BLaER1 (cell line): ENCODE data around the gene PHF20.
"Not testable (repeated sequence)": the region's sequence is repeated elsewhere in the genome, so short reads cannot be mapped to it uniquely, and the experiment has no call there.

Experiments used
- H3K27ac ChIP-seq: shearing (Covaris generic); formaldehyde crosslinking; 2 replicates; pipeline ENCODE4 v1.8.1; 2022
- H3K27me3 ChIP-seq: shearing (Covaris generic); formaldehyde crosslinking; 2 replicates; pipeline ENCODE4 v1.8.1; 2022
- H3K36me3 ChIP-seq: shearing (Covaris generic); formaldehyde crosslinking; 2 replicates; pipeline ENCODE4 v1.8.1; 2022
- H3K4me1 ChIP-seq: shearing (Covaris generic); formaldehyde crosslinking; 2 replicates; pipeline ENCODE4 v1.8.1; 2022
- H3K4me2 ChIP-seq: shearing (Covaris generic); formaldehyde crosslinking; 2 replicates; pipeline ENCODE4 v1.8.1; 2022
- H3K4me3 ChIP-seq: shearing (Covaris generic); formaldehyde crosslinking; 2 replicates; pipeline ENCODE4 v1.8.1; 2022
- H3K9ac ChIP-seq: shearing (Covaris generic); formaldehyde crosslinking; 2 replicates; pipeline ENCODE4 v1.8.1; 2022
- H3K9me3 ChIP-seq: shearing (Covaris generic); formaldehyde crosslinking; 2 replicates; pipeline ENCODE4 v1.8.1; 2022
- H4K20me1 ChIP-seq: shearing (Covaris generic); formaldehyde crosslinking; 2 replicates; pipeline ENCODE4 v1.8.1; 2022
- Cebpa-rat ChIP-seq: shearing (Covaris generic); IDR thresholded peaks from 2 replicates; pipeline ENCODE4 v1.8.1; 2022

The PHF20 gene

DNA sequence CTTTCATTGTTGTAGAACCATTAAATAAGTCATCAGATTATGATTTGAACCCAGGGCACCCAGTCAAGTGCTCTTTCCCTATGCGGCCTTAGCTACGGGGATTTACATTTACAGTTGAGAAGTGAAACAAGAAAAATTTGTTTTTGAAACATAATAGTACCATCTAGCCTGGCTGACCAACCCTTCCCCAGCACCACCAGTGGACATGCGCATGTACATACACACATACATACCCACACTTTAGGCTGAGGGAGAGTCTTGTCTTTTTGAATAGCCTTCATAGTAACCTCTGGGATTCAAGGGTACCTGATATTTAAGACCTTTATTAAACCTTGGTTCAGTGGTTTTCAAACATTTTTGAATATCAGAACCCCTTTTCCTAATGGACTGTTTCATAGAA, 148.7 kb downstream of the PHF20 start:
- Histone ChIP-seq H3K27me3 (no peaks in the 10 kb centered on the region), H3K4me2 (no peak overlapping the region), H3K4me3 (no peak overlapping the region), H3K27ac (no peak overlapping the region), H3K36me3 (peaks cover 94% of the 10 kb centered on the region), H4K20me1 (no peaks in the 10 kb centered on the region), H3K9ac (no peak overlapping the region), H3K9me3 (no peaks in the 10 kb centered on the region), H3K4me1 (no peaks in the 10 kb centered on the region)
- no peak for TF ChIP-seq Cebpa-rat

DNA sequence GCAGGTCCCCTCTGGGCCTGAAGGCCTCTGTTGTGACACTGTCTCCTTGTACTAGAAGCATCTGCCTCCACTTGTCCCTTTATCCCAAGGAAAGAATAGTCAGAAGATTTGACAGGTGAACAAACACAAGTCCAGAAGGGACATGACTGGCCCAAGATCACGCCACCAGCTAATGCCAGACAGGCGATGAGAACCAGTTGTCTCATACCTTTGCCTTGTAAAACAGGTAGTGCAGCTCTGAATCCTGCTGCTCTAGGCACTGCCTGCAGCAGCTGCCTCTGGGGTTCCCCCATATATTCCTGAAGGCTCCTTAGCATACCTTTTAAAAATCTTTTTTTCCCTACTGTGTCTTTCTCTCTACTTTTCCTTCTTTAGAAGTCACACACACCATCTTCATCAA, 157.5 kb downstream of the PHF20 start:
- Histone ChIP-seq H3K9ac (no peak overlapping the region), H3K27ac (no peak overlapping the region), H4K20me1 (no peaks in the 10 kb centered on the region), H3K27me3 (no peaks in the 10 kb centered on the region), H3K4me3 (no peak overlapping the region), H3K4me1 (no peaks in the 10 kb centered on the region), H3K4me2 (no peak overlapping the region), H3K9me3 (no peaks in the 10 kb centered on the region), H3K36me3 (peaks cover 91% of the 10 kb centered on the region)
- no peak for TF ChIP-seq Cebpa-rat

- Histone ChIP-seq H3K27ac (no peak overlapping the region), H3K27me3 (no peaks in the 10 kb centered on the region), H3K9me3 (no peaks in the 10 kb centered on the region), H3K4me2 (no peak overlapping the region), H4K20me1 (no peaks in the 10 kb centered on the region), H3K4me1 (no peaks in the 10 kb centered on the region), H3K4me3 (no peak overlapping the region), H3K9ac (no peak overlapping the region), H3K36me3 (peaks cover 97% of the 10 kb centered on the region)
- TF ChIP-seq Cebpa-rat = no peak
These were observed 162.2 kb downstream of the PHF20 start for GRCh38 chr20:35934050-35934449.

GRCh38 chr20:35939264-35939663, 167.4 kb downstream of the PHF20 start:
- Histone ChIP-seq H3K27ac (no peak overlapping the region), H3K9ac (no peak overlapping the region), H3K27me3 (no peaks in the 10 kb centered on the region), H3K4me1 (no peaks in the 10 kb centered on the region), H3K36me3 (peaks cover 96% of the 10 kb centered on the region), H4K20me1 (no peaks in the 10 kb centered on the region), H3K4me3 (no peak overlapping the region), H3K9me3 (no peaks in the 10 kb centered on the region), H3K4me2 (no peak overlapping the region)
- TF ChIP-seq Cebpa-rat = no peak

DNA sequence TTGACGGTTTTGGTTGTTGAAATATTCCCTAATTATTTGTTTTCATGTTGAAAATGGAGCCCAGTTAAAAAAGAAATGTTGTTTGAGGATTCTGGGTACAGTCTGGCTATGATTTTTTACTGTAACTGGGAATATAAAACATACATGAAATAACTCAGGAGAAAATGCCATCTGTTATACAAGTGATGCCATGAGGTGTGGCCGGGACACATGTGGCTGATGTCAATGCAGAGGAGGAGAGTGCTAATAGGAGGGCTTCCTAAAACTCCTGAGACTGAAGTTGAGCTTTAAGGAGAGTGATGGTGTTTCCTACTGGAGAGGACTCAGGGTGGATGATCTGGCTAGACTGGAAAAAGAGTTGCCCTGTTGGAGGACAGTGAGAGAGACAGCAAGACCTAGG, 169.8 kb downstream of the PHF20 start:
- Histone ChIP-seq H3K27me3 (no peaks in the 10 kb centered on the region), H3K4me3 (no peak overlapping the region), H3K36me3 (peaks cover 95% of the 10 kb centered on the region), H3K9me3 (no peaks in the 10 kb centered on the region), H3K4me2 (no peak overlapping the region), H4K20me1 (no peaks in the 10 kb centered on the region), H3K4me1 (no peaks in the 10 kb centered on the region), H3K27ac (no peak overlapping the region), H3K9ac (no peak overlapping the region)
- TF ChIP-seq Cebpa-rat = no peak

DNA sequence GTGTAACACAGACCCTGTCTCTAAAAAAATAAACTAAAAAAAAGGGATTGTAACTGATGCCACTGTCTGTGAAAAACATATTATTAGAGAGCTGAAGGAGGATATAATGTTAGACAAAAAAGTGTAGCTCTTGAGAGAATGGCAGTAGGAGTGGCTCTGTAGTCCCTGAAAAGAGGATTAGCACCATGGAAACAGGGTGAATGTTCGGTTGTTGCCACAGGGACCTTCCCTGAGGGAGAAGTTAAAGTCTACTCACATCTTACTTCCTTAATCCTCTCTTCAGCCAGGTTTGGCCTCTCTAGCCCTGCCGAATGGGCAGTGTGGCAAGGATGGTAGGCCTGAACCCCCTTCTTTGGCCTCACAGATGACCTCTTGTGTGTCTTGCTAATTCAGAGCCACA, 170.4 kb downstream of the PHF20 start:
- no peaks in the 10 kb centered on the region for H4K20me1 ChIP-seq
- H3K4me1 ChIP-seq = no peaks in the 10 kb centered on the region
- no peaks in the 10 kb centered on the region for H3K27me3 ChIP-seq
- H3K9me3 ChIP-seq = no peaks in the 10 kb centered on the region
- H3K4me2 ChIP-seq = no peak overlapping the region
- no peak overlapping the region for H3K9ac ChIP-seq
- H3K36me3 ChIP-seq = peaks cover 95% of the 10 kb centered on the region
- no peak overlapping the region for H3K4me3 ChIP-seq
- H3K27ac ChIP-seq = no peak overlapping the region
- TF ChIP-seq Cebpa-rat = no peak

GRCh38 chr20:35947489-35947888, 175.7 kb downstream of the PHF20 start:
- no peak for TF ChIP-seq Cebpa-rat
- Histone ChIP-seq H4K20me1 (peaks cover 22% of the 10 kb centered on the region), H3K27ac (no peak overlapping the region), H3K9ac (no peak overlapping the region), H3K4me3 (no peak overlapping the region), H3K9me3 (no peaks in the 10 kb centered on the region), H3K4me2 (no peak overlapping the region), H3K4me1 (peaks cover 10% of the 10 kb centered on the region), H3K27me3 (no peaks in the 10 kb centered on the region), H3K36me3 (peaks cover 84% of the 10 kb centered on the region)

- Histone ChIP-seq H3K27me3 (no peaks in the 10 kb centered on the region), H3K4me1 (peaks cover 14% of the 10 kb centered on the region), H3K4me3 (no peak overlapping the region), H3K36me3 (peaks cover 80% of the 10 kb centered on the region), H3K27ac (no peak overlapping the region), H3K9ac (no peak overlapping the region), H3K4me2 (no peak overlapping the region), H4K20me1 (peaks cover 26% of the 10 kb centered on the region), H3K9me3 (no peaks in the 10 kb centered on the region)
- no peak for TF ChIP-seq Cebpa-rat
These were observed 176.1 kb downstream of the PHF20 start for GRCh38 chr20:35947907-35948306.

GRCh38 chr20:35950093-35950492, 178.3 kb downstream of the PHF20 start:
- Histone ChIP-seq H3K4me1 (peaks cover 18% of the 10 kb centered on the region), H4K20me1 (peaks cover 35% of the 10 kb centered on the region), H3K27ac (no peak overlapping the region), H3K4me2 (no peak overlapping the region), H3K36me3 (peaks cover 58% of the 10 kb centered on the region), H3K9me3 (no peaks in the 10 kb centered on the region), H3K4me3 (no peak overlapping the region), H3K27me3 (no peaks in the 10 kb centered on the region), H3K9ac (no peak overlapping the region)
- no peak for TF ChIP-seq Cebpa-rat

GRCh38 chr20:35952080-35952479, 180.3 kb downstream of the PHF20 start:
- H3K27ac ChIP-seq, H3K9me3 ChIP-seq, H3K27me3 ChIP-seq: not testable (repeated sequence)
- H3K4me3 ChIP-seq = peak overlapping the region; percentile 89
- H4K20me1 ChIP-seq = peaks cover 35% of the 10 kb centered on the region
- H3K4me2 ChIP-seq = peak overlapping the region; percentile 90
- H3K9ac ChIP-seq = peak overlapping the region; percentile 100; the same call in 1 of the 2 replicates
- peaks cover 25% of the 10 kb centered on the region for H3K4me1 ChIP-seq
- H3K36me3 ChIP-seq = peaks cover 42% of the 10 kb centered on the region
